Loucy (cell line): ENCODE data around the gene INTS1.
A peak's percentile ranks its signal among the peaks of the same experiment; 100 is the strongest.

Experiments used
- H2AFZ ChIP-seq: fragments of 200-600 bp; sonication (generic); 2 replicates; pipeline ENCODE4 v1.6.0; 2016; ENCODE audit warnings: antibody characterized with exemption, mild to moderate bottlenecking, low read length, moderate library complexity
- H3F3A ChIP-seq: fragments of 200-600 bp; 2 replicates; pipeline ENCODE4 v1.6.0; 2016; ENCODE audit warnings: antibody characterized with exemption, low read depth, mild to moderate bottlenecking
- H3K27me3 ChIP-seq: fragments of 200-600 bp; sonication (generic); 2 replicates; pipeline ENCODE4 v1.6.1; 2014; ENCODE audit warnings: low read length, mild to moderate bottlenecking; ENCODE audit not compliant: insufficient read depth, poor library complexity, severe bottlenecking
- H3K36me3 ChIP-seq: fragments of 200-600 bp; sonication (generic); 2 replicates; pipeline ENCODE4 v1.6.1; 2016; ENCODE audit warnings: low read length; ENCODE audit not compliant: insufficient read depth
- H3K4me1 ChIP-seq: fragments of 200-600 bp; sonication (generic); 2 replicates; pipeline ENCODE4 v1.5.1; 2014; ENCODE audit warnings: low read length, mild to moderate bottlenecking; ENCODE audit not compliant: insufficient read depth, poor library complexity, severe bottlenecking
- H3K4me2 ChIP-seq: fragments of 200-600 bp; sonication (generic); 2 replicates; pipeline ENCODE4 v1.6.0; 2014; ENCODE audit warnings: antibody characterized with exemption, low read length, low read depth, mild to moderate bottlenecking; ENCODE audit not compliant: poor library complexity, severe bottlenecking
- H3K4me3 ChIP-seq: fragments of 200-600 bp; sonication (generic); 2 replicates; pipeline ENCODE4 v1.5.1; 2014; ENCODE audit warnings: low read length, mild to moderate bottlenecking, mixed read lengths; ENCODE audit not compliant: poor library complexity, severe bottlenecking
- H3K79me2 ChIP-seq: fragments of 200-600 bp; sonication (generic); 2 replicates; pipeline ENCODE4 v1.6.1; 2014; ENCODE audit warnings: low read length; ENCODE audit not compliant: insufficient read depth
- H3K9ac ChIP-seq: fragments of 200-600 bp; sonication (generic); 2 replicates; pipeline ENCODE4 v1.6.0; 2014; ENCODE audit warnings: mild to moderate bottlenecking, low read depth, low read length, moderate library complexity; ENCODE audit not compliant: poor library complexity, severe bottlenecking
- H3K9me2 ChIP-seq: fragments of 200-600 bp; sonication (generic); replicated peaks from 2 replicates; pipeline ENCODE4 v1.6.1; 2016; ENCODE audit warnings: low read depth, low read length, mixed read lengths
- H3K9me3 ChIP-seq: fragments of 200-600 bp; sonication (generic); 2 replicates; pipeline ENCODE4 v1.6.1; 2014; ENCODE audit warnings: mild to moderate bottlenecking, antibody characterized with exemption, low read length, low read depth; ENCODE audit not compliant: insufficient read depth
- H4K20me1 ChIP-seq: fragments of 200-600 bp; sonication (generic); 2 replicates; pipeline ENCODE4 v1.6.0; 2014; ENCODE audit warnings: antibody characterized with exemption, low read length, mild to moderate bottlenecking; ENCODE audit not compliant: insufficient read depth, poor library complexity, severe bottlenecking
- CTCF ChIP-seq: fragments of 200-600 bp; sonication (generic); conservative IDR thresholded peaks from 2 replicates; pipeline ENCODE4 v1.5.1; 2014; ENCODE audit warnings: mild to moderate bottlenecking, antibody characterized with exemption, low read length
- EZH2phosphoT487 ChIP-seq: fragments of 200-600 bp; IDR thresholded peaks from 2 replicates; pipeline ENCODE4 v1.6.1; 2018; ENCODE audit warnings: antibody characterized with exemption, mild to moderate bottlenecking, moderate library complexity, borderline replicate concordance

INTS1 gene

GRCh38 chr7:1514407-1514806, 10.2 kb upstream of the INTS1 start:
- no peaks in the 10 kb centered on the region for H3K27me3 ChIP-seq
- no peak overlapping the region for H3K9ac ChIP-seq
- H3F3A ChIP-seq = no peaks in the 10 kb centered on the region
- peaks cover 52% of the 10 kb centered on the region for H3K4me1 ChIP-seq
- H4K20me1 ChIP-seq = no peaks in the 10 kb centered on the region
- no peaks in the 10 kb centered on the region for H3K36me3 ChIP-seq
- peaks cover 27% of the 10 kb centered on the region for H3K79me2 ChIP-seq
- no peak overlapping the region for H2AFZ ChIP-seq
- H3K9me2 ChIP-seq = no peaks in the 10 kb centered on the region
- no peak overlapping the region for H3K4me2 ChIP-seq
- no peak for TF ChIP-seq CTCF
- H3K4me3 ChIP-seq = no peak overlapping the region
- H3K9me3 ChIP-seq = no peaks in the 10 kb centered on the region

GRCh38 chr7:1513657-1514095, 9.5 kb upstream of the INTS1 start:
- Histone ChIP-seq H3K9me3 (no peaks in the 10 kb centered on the region), H3F3A (peaks cover 3% of the 10 kb centered on the region; the same call in 1 of the 2 replicates), H3K4me2 (peak overlapping the region; percentile 86), H2AFZ (no peak overlapping the region), H3K9me2 (no peaks in the 10 kb centered on the region), H3K27me3 (no peaks in the 10 kb centered on the region), H3K9ac (peak overlapping the region; percentile 95), H4K20me1 (no peaks in the 10 kb centered on the region), H3K79me2 (peaks cover 27% of the 10 kb centered on the region), H3K4me3 (no peak overlapping the region), H3K4me1 (peaks cover 59% of the 10 kb centered on the region), H3K36me3 (no peaks in the 10 kb centered on the region)
- TF ChIP-seq EZH2phosphoT487 (no peak), CTCF (no peak)

GRCh38 chr7:1512781-1513656, 8.8 kb upstream of the INTS1 start:
- H3K9me3 ChIP-seq = no peaks in the 10 kb centered on the region
- peaks cover 7% of the 10 kb centered on the region; the same call in 1 of the 2 replicates for H3F3A ChIP-seq
- H3K27me3 ChIP-seq = no peaks in the 10 kb centered on the region
- H3K9me2 ChIP-seq = no peaks in the 10 kb centered on the region
- peak overlapping the region; percentile 38 for H3K4me3 ChIP-seq
- H3K4me2 ChIP-seq = peak overlapping the region; percentile 86
- H4K20me1 ChIP-seq = no peaks in the 10 kb centered on the region
- H3K4me1 ChIP-seq = peaks cover 65% of the 10 kb centered on the region
- H3K79me2 ChIP-seq = peaks cover 27% of the 10 kb centered on the region
- TF ChIP-seq EZH2phosphoT487 (no peak), CTCF (no peak)
- H3K9ac ChIP-seq = peak overlapping the region; percentile 95
- H3K36me3 ChIP-seq = no peaks in the 10 kb centered on the region
- H2AFZ ChIP-seq = no peak overlapping the region
